Left ventricle myocardium inferior (tissue), 1 donor: ENCODE results near the gene GATAD2B. TPM values are rescaled to one million over a fixed set of nuclear protein-coding genes. Genes with fewer than 3 reads are reported as not detected.

Source experiments
- DNase-seq: peaks from one replicate; pipeline ENCODE4 v3.0.0-alpha.2; 2020
- H3K27ac ChIP-seq: fragments of 200-600 bp; replicated peaks from 2 replicates; pipeline ENCODE4 v1.8.0; 2021
- H3K27me3 ChIP-seq: fragments of 200-600 bp; 2 replicates; pipeline ENCODE4 v1.8.0; 2021; ENCODE audit warnings: low read depth
- H3K36me3 ChIP-seq: fragments of 200-600 bp; 2 replicates; pipeline ENCODE4 v1.8.0; 2021
- H3K4me1 ChIP-seq: fragments of 200-600 bp; 2 replicates; pipeline ENCODE4 v1.8.0; 2021
- H3K4me3 ChIP-seq: fragments of 200-600 bp; 2 replicates; pipeline ENCODE4 v1.8.0; 2021; ENCODE audit warnings: mild to moderate bottlenecking, moderate library complexity
- H3K9me3 ChIP-seq: fragments of 200-600 bp; replicated peaks from 2 replicates; pipeline ENCODE4 v1.8.0; 2021
- CTCF ChIP-seq: fragments of 200-600 bp; IDR thresholded peaks from 2 replicates; pipeline ENCODE4 v1.8.0; 2021; ENCODE audit warnings: antibody characterized with exemption, mild to moderate bottlenecking, borderline replicate concordance
- intact Hi-C: fragments of 100-400 bp; cut with micrococcal nuclease; formaldehyde crosslinking; loops from one replicate; pipeline ENCODE4 v1.11.0; 2022
- total RNA-seq: library from RNA; stranded (reverse); fragmentation: NEBNext Ultra II Directional; extraction: Animal tissue kit (Norgen Biotek cat#: 25700); gene quantifications from one replicate; pipeline ENCODE4 v1.2.1, GENCODE V29; 2021
- donor health status: DM: no; HTN: yes; CAD: no; lungs with severe emphysema.

GATAD2B gene
- total RNA-seq, 1 donor from 2014 or later, result 35.4 TPM

GRCh38 chr1:153938996-153939395 lies 16.2 kb upstream of the GATAD2B start:
- H3K4me1 ChIP-seq, result peaks cover 18% of the 10 kb centered on the region
- DNase-seq, result no peak
- H3K36me3 ChIP-seq, result peaks cover 87% of the 10 kb centered on the region
- H3K9me3 ChIP-seq, result no peaks in the 10 kb centered on the region
- no peak overlapping the region for H3K4me3 ChIP-seq
- intact Hi-C loops, result no loop called here
- H3K27me3 ChIP-seq, result no peaks in the 10 kb centered on the region
- no peak for TF ChIP-seq CTCF
- no peak overlapping the region for H3K27ac ChIP-seq

GRCh38 chr1:153937331-153937730 lies 14.6 kb upstream of the GATAD2B start:
- Histone ChIP-seq H3K9me3 (no peaks in the 10 kb centered on the region), H3K27me3 (no peaks in the 10 kb centered on the region), H3K36me3 (peaks cover 97% of the 10 kb centered on the region), H3K4me1 (peaks cover 2% of the 10 kb centered on the region), H3K27ac (no peak overlapping the region), H3K4me3 (no peak overlapping the region)
- no peak for DNase-seq
- intact Hi-C loops, result no loop called here
- TF ChIP-seq CTCF, result no peak

- intact Hi-C loops, result no loop called here
- Histone ChIP-seq H3K27me3 (no peaks in the 10 kb centered on the region), H3K4me1 (no peaks in the 10 kb centered on the region), H3K9me3 (no peaks in the 10 kb centered on the region), H3K27ac (no peak overlapping the region), H3K4me3 (no peak overlapping the region), H3K36me3 (peaks cover 96% of the 10 kb centered on the region)
- no peak for TF ChIP-seq CTCF
- DNase-seq, result no peak
Measured at GRCh38 chr1:153936011-153936802, 13.4 kb upstream of the GATAD2B start.

- no peaks in the 10 kb centered on the region for H3K27me3 ChIP-seq
- DNase-seq, result no peak
- no peak overlapping the region for H3K4me3 ChIP-seq
- H3K4me1 ChIP-seq, result no peaks in the 10 kb centered on the region
- TF ChIP-seq CTCF, result no peak
- H3K36me3 ChIP-seq, result peaks cover 82% of the 10 kb centered on the region
- H3K27ac ChIP-seq, result no peak overlapping the region
- no peaks in the 10 kb centered on the region for H3K9me3 ChIP-seq
- intact Hi-C loops, result no loop called here
Measured at GRCh38 chr1:153934746-153935145, 12.0 kb upstream of the GATAD2B start.

- H3K27ac ChIP-seq, result no peak overlapping the region
- peaks cover 4% of the 10 kb centered on the region for H3K4me1 ChIP-seq
- TF ChIP-seq CTCF, result no peak
- H3K27me3 ChIP-seq, result no peaks in the 10 kb centered on the region
- no peaks in the 10 kb centered on the region for H3K9me3 ChIP-seq
- H3K4me3 ChIP-seq, result no peak overlapping the region
- H3K36me3 ChIP-seq, result peaks cover 75% of the 10 kb centered on the region
- intact Hi-C loops, result no loop called here
- DNase-seq, result no peak
Measured at GRCh38 chr1:153933955-153934354, 11.2 kb upstream of the GATAD2B start.
